ENCODE measurements around the gene CAVIN2. TPM values are rescaled to one million over a fixed set of nuclear protein-coding genes. Genes with fewer than 3 reads are reported as not detected.

The CAVIN2 gene
- polyA plus RNA-seq, 1 donor (not counting 4 experiments of a cell fraction or from before 2014, with no cell fraction given): 10.2 TPM

- FAIRE-seq (peak; percentile 98), DNase-seq (ENCODE audit: low read depth, low spot score) (no peak)
- H3K4me1 ChIP-seq (ENCODE audit: control insufficient read depth, extremely low read depth, insufficient read depth, low read length): peaks cover 29% of the 10 kb centered on the region
- H3K9me3 ChIP-seq (ENCODE audit: control insufficient read depth, low read depth, low read length): no peaks in the 10 kb centered on the region
- peak overlapping the region; percentile 62 for H3K4me2 ChIP-seq (ENCODE audit: control insufficient read depth, extremely low read depth, insufficient read depth, low read depth, low read length)
- TF ChIP-seq EZH2 (IDR thresholded peaks at IDR 0.05; ENCODE audit: low read length) (no peak), CTCF (optimal IDR thresholded peaks at IDR 0.05 in 1 of 3, IDR thresholded peaks at IDR 0.05 in 1 of 3, conservative IDR thresholded peaks at IDR 0.05 in 1 of 3; ENCODE audit: extremely low read depth in 1 of 3, insufficient read depth in 2 of 3, low read length in 3 of 3) (no peak)
- peak overlapping the region; percentile 34 for H3K9ac ChIP-seq (ENCODE audit: control insufficient read depth, extremely low read depth, insufficient read depth, low read length)
- H3K27me3 ChIP-seq (ENCODE audit: control insufficient read depth, extremely low read depth, insufficient read depth, low read length): no peaks in the 10 kb centered on the region
- no peaks in the 10 kb centered on the region for H4K20me1 ChIP-seq (ENCODE audit: control insufficient read depth, extremely low read depth, insufficient read depth, low read length)
- H2AFZ ChIP-seq (ENCODE audit: control insufficient read depth, low read length): peak overlapping the region; percentile 55
- no peaks in the 10 kb centered on the region for H3K79me2 ChIP-seq (ENCODE audit: control insufficient read depth, insufficient read depth, low read length)
- no peaks in the 10 kb centered on the region for H3K36me3 ChIP-seq (ENCODE audit: control insufficient read depth in 2 of 2, extremely low read depth in 1 of 2, insufficient read depth in 2 of 2, low read length in 2 of 2)
- peak overlapping the region; percentile 77 for H3K27ac ChIP-seq (ENCODE audit: control insufficient read depth, insufficient read depth, low read length)
- dilution Hi-C loops (cut with MboI; ENCODE audit: extremely low pct_ligation_motif_present, low sequenced_read_pairs): no loop called here
- H3K9me1 ChIP-seq (ENCODE audit: control insufficient read depth, extremely low read depth, insufficient read depth, low read length): no peaks in the 10 kb centered on the region
- H3K4me3 ChIP-seq (ENCODE audit: control insufficient read depth in 2 of 3, extremely low read depth in 1 of 3, insufficient read depth in 2 of 3, low read depth in 1 of 3, low read length in 3 of 3): peak overlapping the region in 1 of 3 experiments; percentile 9
Measured at GRCh38 chr2:191866675-191867506, 20.0 kb upstream of the CAVIN2 start.

GRCh38 chr2:191866195-191866594 lies 19.3 kb upstream of the CAVIN2 start:
- H2AFZ ChIP-seq (ENCODE audit: control insufficient read depth, low read length): peak overlapping the region; percentile 55

More at GRCh38 chr2:191866195-191866594, 19.3 kb upstream of the CAVIN2 start:
- Histone ChIP-seq H3K27ac (ENCODE audit: control insufficient read depth, insufficient read depth, low read length) (peak overlapping the region; percentile 77), H3K9me1 (ENCODE audit: control insufficient read depth, extremely low read depth, insufficient read depth, low read length) (no peaks in the 10 kb centered on the region), H4K20me1 (ENCODE audit: control insufficient read depth, extremely low read depth, insufficient read depth, low read length) (no peaks in the 10 kb centered on the region), H3K4me2 (ENCODE audit: control insufficient read depth, extremely low read depth, insufficient read depth, low read depth, low read length) (peak overlapping the region; percentile 62), H3K4me3 (ENCODE audit: control insufficient read depth in 2 of 3, extremely low read depth in 1 of 3, insufficient read depth in 2 of 3, low read depth in 1 of 3, low read length in 3 of 3) (no peak overlapping the region), H3K4me1 (ENCODE audit: control insufficient read depth, extremely low read depth, insufficient read depth, low read length) (peaks cover 29% of the 10 kb centered on the region), H3K36me3 (ENCODE audit: control insufficient read depth in 2 of 2, extremely low read depth in 1 of 2, insufficient read depth in 2 of 2, low read length in 2 of 2) (no peaks in the 10 kb centered on the region), H3K27me3 (ENCODE audit: control insufficient read depth, extremely low read depth, insufficient read depth, low read length) (no peaks in the 10 kb centered on the region), H3K9ac (ENCODE audit: control insufficient read depth, extremely low read depth, insufficient read depth, low read length) (no peak overlapping the region), H3K79me2 (ENCODE audit: control insufficient read depth, insufficient read depth, low read length) (no peaks in the 10 kb centered on the region), H3K9me3 (ENCODE audit: control insufficient read depth, low read depth, low read length) (no peaks in the 10 kb centered on the region)
- no peak for TF ChIP-seq EZH2 (IDR thresholded peaks at IDR 0.05; ENCODE audit: low read length)
- no peak for TF ChIP-seq CTCF (optimal IDR thresholded peaks at IDR 0.05 in 1 of 3, IDR thresholded peaks at IDR 0.05 in 1 of 3, conservative IDR thresholded peaks at IDR 0.05 in 1 of 3; ENCODE audit: extremely low read depth in 1 of 3, insufficient read depth in 2 of 3, low read length in 3 of 3)
- FAIRE-seq (no peak), DNase-seq (ENCODE audit: low read depth, low spot score) (no peak)
- dilution Hi-C loops (cut with MboI; ENCODE audit: extremely low pct_ligation_motif_present, low sequenced_read_pairs): no loop called here

All from keratinocyte (primary cell).